Cardiac septum (tissue), 1 donor: ENCODE results near the gene PTPRZ1. TPM values are rescaled to one million over a fixed set of nuclear protein-coding genes. Genes with fewer than 3 reads are reported as not detected.

ENCODE experiments used
- DNase-seq: peaks from one replicate; pipeline ENCODE4 v3.0.0-alpha.2; 2020; ENCODE audit warnings: low spot score
- intact Hi-C: fragments of 100-400 bp; cut with DNase I; formaldehyde crosslinking; loops from one replicate; pipeline ENCODE4 v1.14.0; 2022
- total RNA-seq: library from RNA; stranded (reverse); fragmentation: NEBNext Ultra II Directional; extraction: Animal tissue kit (Norgen Biotek cat#: 25700); gene quantifications from one replicate; pipeline ENCODE4 v1.2.1, GENCODE V29; 2021
- donor health status: DM: no; HTN: no; CAD: no.

PTPRZ1 gene
- total RNA-seq, 1 donor from 2014 or later: 0.51 TPM

DNA sequence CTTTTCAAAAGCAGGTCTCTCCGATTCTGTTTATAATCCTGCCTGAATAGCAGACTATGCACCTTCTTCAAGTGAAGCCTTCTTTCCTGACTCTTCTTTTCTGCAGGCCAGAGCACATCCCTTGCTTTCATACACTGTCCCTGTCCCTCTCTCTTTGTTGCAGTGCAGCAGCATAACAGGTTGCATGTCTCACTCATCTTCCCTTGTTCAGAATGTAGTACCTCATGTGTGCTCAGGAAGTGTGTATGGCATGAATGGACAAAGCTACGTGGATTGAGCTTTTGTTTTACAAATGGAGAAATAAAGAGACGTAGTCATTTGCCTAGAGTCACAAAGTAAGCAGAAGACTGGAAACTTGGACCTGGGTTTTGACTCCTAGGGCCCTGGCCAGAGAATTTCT is 68.0 kb downstream of the PTPRZ1 start:
- intact Hi-C loops: no loop called here
- DNase-seq: no peak

DNA sequence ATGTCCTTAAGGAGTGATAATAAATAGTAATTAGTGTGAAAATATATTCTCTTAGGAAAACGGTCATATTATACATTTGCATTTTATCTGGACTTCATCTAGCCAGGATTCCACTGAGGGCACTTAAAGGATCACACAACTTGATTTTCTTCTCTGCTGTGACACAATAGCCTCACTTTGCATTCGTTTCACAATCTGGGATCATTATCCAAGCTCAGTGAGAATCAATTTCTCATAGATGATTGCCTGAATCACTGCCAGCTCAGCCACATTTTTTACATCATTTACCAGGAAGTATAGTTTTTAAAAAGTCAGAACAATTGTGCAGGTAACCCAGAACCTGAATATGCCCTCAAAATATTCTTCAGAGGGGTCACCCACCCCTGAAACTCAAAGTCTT is 68.9 kb downstream of the PTPRZ1 start:
- intact Hi-C loops: no loop called here
- no peak for DNase-seq

DNA sequence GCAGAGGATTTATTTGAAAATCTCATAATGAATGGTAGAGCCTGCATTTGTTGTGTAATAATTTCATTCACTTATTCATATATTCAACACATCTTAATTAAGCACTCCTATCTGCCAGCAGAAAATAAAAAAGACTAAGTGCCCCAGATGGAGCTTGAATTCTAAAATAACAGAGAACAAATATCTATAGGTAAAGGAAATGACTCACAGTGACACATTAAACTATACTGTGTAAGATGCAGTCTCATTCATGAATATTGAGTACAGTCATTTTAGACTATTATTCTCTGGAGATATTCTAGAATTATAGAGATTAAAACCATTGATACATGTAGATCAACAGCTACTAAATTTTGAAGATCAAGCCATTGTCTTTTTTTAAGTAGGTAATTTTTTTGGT is 72.1 kb downstream of the PTPRZ1 start:
- intact Hi-C loops: no loop called here
- DNase-seq: no peak

DNA sequence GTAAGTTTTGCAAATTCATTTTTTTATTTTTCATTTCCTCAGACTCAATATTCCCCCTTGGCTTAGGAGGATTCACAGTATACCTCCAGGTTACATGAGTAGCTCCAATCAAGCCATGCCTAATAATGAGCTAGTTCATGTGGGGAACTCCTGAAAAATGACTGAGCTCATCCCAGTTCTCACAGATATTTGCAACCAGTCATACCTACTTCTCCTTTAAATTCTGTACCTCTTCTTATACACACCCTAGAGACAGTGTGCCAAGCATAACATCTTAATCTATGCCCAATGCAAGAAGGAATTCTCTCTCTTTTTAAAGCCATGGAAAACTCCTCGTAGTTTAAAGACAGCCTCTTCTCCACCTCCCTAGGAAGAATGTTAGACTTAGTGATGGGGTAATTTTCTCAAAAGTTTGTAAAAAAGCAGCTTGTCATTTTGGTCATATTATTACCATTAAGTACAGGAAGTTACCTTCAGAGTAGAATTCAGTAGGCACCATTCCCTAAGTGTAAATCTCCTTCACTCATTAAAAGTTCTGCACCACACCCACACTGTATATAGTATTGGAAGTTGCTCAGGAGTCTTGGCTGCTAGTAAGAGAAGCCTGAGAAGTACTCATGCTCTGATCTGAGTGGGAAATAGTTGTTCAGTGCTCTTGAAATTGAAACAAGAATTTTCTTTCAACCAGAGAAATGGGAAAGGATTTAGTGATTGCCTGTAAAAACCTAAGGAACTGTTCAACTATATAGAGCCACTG is 72.7 kb downstream of the PTPRZ1 start:
- intact Hi-C loops: no loop called here
- DNase-seq: no peak

DNA sequence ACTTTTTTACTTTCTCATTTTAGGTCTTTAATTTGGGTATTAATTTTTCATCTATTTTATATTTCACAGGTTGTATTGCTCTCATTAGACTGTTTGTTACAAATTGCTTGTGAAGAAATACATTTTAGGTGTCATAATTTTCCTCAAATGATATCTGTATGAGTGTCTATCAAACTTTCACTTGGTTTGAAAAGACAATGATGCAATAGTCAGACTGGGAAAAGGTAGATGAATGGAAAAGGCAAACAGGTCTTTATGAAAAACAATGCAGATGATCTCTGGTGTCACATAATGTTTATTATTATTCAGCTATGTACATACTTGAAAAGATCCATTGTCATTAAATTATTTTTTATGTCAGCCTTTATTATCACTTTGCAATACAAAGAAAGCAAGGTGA is 80.2 kb downstream of the PTPRZ1 start:
- intact Hi-C loops: no loop called here
- DNase-seq: no peak

DNA sequence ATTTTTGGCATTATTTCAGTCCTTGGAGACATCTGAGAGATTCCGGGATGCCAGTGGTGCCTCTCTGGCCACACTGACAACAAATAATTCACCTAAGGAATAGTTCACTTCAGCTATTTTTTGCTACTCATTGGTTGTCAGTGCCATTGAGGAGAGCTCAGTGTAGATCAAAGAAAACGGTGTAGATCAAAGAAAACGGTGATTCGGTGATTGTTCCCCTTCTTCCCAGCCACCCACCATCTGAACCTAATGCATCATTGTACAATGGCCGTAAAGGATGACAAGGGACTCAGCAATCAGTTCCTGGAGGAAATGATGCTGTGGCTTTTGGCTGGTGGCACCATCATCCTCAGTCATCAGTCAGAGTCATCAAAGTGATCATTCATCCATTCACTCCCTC is 80.6 kb downstream of the PTPRZ1 start:
- DNase-seq: no peak
- intact Hi-C loops: no loop called here

DNA sequence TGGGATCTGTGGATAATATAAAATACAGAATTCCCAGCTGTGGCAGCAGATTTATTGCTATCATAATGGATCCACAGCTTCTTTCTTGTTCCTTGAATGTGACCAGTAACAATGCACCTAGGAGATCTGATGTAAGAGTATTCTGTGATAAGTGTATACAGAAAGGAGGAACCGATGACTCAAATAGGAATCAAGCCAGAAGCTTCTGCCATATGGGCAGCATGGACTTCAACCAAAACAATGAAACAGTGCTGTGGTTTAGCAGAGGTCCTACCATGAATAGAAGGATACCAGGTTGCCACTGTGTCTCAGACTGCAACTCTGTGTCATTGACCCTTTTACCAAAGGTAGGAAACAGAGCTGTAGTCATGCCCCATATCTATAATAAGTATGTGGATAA is 81.8 kb downstream of the PTPRZ1 start:
- DNase-seq: no peak
- intact Hi-C loops: no loop called here

DNA sequence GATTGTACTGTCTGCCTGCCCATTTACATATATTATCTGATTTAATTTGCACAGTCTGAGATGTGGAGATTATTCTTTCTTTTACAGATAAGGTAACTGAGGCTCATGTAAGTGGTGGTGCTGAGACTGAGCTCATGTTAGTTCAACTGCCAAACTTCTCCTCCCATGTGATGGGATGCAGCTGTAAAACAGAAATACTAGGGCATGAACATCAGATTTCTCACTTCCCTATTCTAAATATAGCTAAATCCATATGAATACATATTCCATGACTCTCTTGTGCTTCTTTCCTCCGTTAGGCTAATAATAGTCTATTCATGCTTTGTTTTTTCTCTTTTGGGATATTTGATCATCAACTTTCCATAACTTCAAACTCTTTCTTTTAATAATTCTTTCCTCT is 84.7 kb downstream of the PTPRZ1 start:
- intact Hi-C loops: no loop called here
- DNase-seq: no peak

DNA sequence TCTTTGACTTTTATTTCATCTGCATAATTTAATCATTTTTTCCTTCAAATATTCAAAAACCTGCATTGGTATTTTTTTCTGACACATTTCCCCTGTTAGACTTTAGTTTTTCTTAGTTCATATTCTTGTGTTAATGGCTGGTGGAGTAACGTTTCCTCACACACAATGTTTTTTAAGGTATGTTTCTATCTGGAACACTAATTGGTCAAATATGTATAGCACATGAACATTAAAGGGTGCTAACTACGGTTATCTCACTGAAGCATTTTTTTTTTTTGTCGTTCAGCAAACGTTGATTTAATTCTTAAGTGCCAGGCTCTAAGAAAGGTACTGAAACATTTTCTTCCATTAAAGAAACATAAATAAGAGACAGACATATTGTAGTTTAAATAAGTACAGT is 87.7 kb downstream of the PTPRZ1 start:
- intact Hi-C loops: no loop called here
- no peak for DNase-seq

DNA sequence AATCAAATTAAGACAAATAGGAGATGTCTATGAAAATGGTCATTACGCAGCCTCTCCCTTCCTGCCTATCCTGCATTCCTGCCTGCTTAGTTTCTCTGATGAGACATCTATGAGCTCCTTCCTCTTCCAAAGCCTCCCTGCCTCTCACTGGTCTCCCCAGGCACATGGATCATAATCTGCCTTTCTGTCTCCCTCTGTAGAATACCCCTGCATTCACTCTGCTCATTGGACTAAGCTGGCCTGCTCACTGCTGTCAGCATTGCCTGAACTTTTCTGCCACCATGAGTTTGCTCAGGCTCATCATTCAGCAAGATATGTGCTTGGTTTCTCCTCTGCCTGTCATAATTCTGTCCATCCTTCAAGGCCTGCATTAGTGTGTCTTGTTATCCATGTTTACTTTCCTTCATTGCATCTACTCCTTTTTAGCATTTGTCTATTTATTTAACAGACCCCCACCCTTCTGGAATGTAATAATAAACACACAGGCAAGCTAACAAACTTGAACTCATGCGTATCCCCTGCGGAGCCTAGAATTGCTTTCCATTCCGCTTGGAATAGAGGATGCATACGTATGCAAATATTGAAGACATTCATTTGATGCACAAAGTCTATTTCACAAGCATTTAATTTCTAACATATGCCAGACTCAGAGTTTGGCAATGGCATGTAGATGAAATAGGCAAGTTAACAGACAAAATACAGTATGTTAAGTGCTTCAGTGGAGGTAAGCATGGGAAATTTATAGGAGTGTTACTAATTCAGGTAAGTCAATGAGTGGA is 88.3 kb downstream of the PTPRZ1 start:
- intact Hi-C loops: no loop called here
- no peak for DNase-seq

DNA sequence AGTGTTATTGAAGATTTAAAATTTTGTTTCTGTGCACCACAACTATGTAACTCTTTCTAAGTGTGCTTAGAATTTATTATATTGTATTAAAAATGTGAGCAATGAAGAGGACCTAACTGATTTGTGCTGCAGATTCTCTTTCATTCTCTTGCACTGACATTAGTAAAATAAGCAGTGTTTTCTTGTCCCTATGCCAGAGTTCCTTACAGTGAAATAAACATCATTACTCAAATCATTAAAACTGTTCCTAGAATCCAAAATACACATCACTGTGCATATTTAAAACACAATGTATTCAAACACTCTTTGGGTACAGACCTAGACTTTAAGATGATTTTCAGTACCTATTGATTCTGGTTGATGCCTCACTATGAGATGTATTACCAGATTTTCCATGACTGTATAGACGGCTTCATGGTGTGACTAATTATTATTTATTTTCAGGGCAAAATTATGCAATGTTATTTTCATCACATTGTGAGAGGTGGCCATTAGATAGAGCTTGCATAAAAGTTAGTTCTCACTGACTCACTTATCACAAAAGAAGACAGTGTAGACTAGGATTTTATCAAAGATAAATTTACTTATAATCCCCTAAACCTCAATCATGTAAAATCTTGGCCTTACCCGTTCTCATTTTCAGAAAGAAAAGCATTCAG is 93.4 kb downstream of the PTPRZ1 start:
- intact Hi-C loops: no loop called here
- no peak for DNase-seq

DNA sequence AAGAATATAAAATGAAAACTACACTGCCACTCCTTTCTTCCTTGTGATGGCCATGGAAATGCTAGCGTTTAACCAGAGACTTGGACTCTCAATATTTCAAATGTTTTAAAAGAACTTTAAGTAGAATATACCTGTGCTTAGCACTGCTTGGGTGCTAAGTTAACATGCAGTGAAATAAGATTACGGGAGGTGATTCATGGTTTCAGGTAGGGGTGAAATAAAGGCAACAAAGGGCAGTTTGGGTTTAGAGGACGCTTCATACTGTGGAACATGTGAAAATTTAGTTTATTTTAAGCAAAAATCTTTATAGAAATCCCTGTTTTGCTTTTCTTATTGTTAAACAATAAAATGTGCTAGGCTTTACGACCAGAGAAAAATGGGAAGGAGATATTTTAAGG is 94.0 kb downstream of the PTPRZ1 start:
- no peak for DNase-seq

DNA sequence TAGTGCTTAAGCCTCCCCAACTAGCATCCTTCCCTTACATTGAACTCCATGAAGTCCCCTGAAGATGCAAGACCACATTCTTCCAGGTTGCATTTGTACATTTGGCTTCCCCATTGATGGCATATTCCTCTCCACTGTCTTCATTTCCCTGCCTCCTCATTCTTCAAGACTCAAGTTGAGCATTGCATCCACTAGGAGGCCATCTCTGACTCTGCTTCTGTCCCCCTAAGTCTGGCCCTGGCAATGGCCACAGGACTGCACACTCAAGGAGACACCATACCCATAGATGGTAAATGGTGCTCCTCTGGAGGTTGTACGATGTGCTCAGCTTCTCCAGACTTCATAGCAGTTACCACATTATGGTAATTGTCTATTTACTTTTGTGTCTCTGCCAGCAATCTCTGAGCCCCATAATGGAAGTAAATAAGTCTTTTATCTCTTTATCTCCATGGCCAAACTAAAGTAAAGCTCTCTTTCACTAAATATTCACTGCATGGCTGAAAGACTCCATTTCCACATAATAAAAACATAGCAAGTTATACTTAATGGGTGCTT is 112.6 kb downstream of the PTPRZ1 start:
- no peak for DNase-seq
- intact Hi-C loops: loop anchor here (10.0 kb wide), 1 partner anchor 221 kb away; no protein-coding TSS in a partner anchor

More for the DNA sequence above, 94.0 kb downstream of the PTPRZ1 start:
- intact Hi-C loops: no loop called here

DNA sequence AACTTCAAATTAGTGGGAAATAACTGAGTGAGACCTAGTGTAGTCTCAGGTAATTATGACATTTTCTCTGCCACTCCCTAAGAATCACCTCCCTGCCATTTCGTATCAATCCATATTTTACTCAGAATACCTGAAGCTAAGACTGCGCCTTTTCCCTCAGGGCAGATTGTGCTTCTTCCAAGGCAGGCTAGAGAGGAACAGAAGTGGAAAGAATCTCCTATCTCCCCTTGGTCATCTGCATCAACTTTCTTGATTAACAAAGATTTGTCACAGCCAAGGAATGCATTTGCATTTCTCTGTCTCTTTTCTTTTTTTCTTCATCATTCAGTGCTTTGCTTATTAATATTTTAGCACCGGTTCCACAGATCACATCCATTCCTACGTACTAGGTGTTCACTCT is 119.1 kb downstream of the PTPRZ1 start:
- intact Hi-C loops: no loop called here
- no peak for DNase-seq

DNA sequence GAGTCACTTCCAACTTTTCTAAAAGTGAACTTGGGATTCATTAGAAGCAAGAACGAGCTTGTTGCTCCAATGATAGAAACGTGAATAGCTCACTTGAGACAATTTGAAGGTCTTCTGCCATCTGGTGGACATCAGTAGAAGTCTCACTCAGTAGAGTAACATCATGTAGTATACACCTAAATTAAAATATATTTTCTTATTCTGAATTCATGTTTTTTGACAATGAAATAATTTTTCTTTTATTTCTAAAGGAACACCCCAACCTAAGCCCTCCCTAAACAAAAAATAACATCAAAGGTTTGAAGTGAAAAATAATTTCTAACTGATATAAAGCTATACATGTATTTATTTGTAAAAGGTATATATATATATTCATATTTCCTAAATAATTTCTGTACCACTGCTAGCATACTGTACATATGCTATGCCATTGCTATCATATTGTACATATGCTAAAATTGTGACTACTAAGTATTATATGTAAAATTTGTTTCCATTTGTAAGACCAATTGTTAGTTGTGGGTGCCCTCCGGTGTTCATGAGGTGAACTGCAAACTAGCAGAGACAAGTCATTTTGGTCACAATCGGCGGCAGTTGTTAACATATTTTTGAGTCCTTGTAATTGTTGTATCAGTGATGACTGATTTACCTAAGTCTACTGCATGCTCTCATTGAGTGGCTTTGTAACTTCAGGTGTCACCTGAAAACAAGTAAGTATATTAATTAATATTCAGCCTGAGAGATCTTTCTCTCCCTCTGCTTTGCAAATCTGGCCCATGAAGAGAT is 121.9 kb downstream of the PTPRZ1 start:
- intact Hi-C loops: no loop called here
- DNase-seq: no peak

DNA sequence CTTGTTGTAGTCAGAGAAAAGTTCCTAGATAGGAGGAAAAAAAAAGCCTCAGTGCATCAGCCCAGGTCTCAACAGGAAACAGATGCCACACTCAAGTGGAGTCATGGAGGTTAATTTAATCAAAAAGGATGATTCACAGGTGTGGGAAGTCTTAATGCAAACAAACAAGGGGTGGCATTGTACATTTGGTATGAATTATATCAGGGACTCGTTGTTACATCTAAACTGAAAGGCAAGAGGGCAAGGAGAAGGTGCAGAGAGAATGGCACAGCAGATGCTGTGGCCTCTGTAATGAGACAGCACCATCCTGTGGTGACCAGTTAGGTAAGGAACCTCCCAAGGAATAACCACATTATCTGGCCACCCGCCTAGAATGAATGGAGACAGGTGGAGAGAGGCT is 133.7 kb downstream of the PTPRZ1 start:
- DNase-seq: no peak
- intact Hi-C loops: no loop called here

DNA sequence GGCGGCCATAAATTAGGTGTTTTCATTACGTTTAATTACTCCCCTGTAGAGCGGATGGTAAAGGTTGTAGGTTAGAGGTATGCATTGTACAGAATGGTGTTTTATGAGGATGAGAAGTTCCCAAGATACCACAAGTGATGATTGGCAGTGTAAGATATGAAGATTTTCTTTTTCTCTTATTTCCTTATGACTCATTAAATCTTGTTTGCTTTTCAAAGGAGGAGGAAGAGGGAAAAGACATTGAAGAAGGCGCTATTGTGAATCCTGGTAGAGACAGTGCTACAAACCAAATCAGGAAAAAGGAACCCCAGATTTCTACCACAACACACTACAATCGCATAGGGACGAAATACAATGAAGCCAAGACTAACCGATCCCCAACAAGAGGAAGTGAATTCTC is 137.2 kb downstream of the PTPRZ1 start:
- intact Hi-C loops: no loop called here
- DNase-seq: no peak

DNA sequence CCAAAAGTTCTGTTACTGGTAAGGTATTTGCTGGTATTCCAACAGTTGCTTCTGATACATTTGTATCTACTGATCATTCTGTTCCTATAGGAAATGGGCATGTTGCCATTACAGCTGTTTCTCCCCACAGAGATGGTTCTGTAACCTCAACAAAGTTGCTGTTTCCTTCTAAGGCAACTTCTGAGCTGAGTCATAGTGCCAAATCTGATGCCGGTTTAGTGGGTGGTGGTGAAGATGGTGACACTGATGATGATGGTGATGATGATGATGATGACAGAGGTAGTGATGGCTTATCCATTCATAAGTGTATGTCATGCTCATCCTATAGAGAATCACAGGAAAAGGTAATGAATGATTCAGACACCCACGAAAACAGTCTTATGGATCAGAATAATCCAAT is 140.1 kb downstream of the PTPRZ1 start:
- intact Hi-C loops: no loop called here
- DNase-seq: no peak

DNA sequence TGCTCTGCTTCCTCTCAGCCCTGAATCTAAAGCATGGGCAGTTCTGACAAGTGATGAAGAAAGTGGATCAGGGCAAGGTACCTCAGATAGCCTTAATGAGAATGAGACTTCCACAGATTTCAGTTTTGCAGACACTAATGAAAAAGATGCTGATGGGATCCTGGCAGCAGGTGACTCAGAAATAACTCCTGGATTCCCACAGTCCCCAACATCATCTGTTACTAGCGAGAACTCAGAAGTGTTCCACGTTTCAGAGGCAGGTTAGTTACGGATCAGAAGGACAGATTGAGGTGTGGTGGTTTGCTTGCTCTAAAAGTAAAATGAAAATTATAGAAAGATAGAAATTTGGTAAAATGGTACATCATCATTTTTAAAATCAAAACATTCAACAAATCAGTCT is 140.7 kb downstream of the PTPRZ1 start:
- intact Hi-C loops: no loop called here
- no peak for DNase-seq

DNA sequence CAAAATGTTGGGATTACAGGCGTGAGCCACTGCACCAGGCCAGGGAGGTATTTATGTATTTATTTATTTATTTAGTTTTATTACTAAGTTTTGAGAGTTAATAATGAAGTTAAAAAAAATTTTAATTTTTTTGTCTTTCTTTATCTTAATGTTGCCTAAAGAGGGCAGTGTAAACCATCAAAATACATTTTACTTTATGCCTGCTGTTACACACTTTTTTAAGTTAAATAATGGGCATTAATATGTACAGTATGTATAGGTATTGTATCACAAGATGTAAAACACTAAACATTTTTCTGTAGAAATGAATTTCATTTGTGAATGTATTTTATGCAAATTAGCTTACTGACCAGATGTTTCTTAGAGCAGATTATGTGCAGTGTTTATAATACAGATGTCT is 141.7 kb downstream of the PTPRZ1 start:
- DNase-seq: no peak
- intact Hi-C loops: no loop called here
